GM18873 (cell line): Measurements from ENCODE around the gene STAG1.
"Not testable (repeated sequence)": the region's sequence is repeated elsewhere in the genome, so short reads cannot be mapped to it uniquely, and the experiment has no call there.

Source experiments
- ATAC-seq: cut with Tn5 transposase; IDR thresholded peaks from one replicate; pipeline ENCODE4 v1.9.1; 2021; ENCODE audit warnings: mild to moderate bottlenecking, moderate library complexity, moderate number of reproducible peaks; ENCODE audit not compliant: unreplicated experiment, low FRiP score

The STAG1 gene

DNA sequence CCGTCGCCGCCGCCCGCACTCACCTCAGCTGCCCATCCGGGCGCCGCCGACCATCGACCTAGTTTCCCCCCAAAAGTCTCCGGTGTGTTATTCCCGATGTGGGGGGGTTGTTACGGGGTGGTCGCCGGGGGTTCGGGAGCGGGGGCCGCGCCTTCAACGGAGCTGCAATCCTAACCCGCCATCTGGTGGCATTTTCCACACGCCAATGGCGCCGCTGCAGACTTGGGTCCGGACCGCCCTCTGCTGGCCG, at the start of gene STAG1:
STAG1 (minus strand) TSS at position 207 of the 250 bp plus-strand sequence. CDS start 121,480 bp downstream, outside the sequence.
- ATAC-seq: no peak

DNA sequence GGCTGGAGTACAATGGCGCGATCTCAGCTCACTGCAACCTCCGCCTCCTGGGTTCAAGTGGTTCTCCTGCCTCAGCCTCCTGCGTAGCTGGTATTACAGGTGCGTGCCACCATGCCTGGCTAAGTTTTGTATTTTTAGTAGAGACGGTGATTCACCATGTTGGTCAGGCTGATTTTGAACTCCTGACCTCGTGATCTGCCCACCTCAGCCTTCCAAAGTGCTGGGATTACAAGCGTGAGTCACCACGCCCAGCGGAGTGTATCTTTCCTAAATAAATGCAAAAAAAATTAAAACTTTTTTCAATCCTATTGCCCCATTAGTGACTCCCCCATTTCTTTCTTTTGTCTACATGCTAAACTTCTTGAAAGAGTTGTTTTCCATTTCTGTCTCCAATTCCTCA, 49.0 kb upstream of the STAG1 start:
- ATAC-seq: not testable (repeated sequence)

DNA sequence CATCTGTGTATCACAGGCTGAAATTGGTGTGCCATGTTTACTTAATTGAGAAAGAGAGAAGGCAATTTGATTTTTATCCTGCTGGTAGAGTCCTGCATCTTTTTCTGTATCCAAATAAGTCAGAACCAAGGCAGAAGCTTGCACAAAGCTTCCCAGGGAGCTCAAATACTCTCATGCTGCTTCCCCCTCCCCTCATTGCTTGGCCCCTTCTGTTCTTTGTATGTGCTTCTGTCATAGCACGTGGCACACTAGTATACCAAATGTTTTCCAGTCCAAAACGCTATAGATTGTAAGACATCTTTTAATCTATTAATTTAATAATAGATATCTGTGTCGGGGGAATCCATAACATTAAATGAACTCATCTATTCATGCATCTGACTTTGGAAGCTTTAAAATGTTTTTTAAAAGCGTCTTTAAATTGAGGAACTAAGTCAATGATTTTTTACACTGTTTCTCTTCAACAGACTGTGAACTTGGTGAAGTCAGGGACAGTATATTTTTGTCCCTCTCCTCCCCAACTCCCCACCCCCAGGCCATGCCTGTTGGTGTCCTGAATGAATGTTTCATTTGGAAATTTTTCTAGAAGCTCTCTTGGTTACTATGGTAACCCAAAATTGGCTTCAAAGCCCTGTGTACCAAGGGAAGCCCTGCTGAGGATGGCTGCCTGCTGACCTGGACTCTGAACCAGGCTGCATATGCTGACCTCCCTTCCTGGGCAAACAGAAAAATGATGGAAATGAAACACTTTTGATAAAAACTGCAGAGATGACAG, 40.6 kb upstream of the STAG1 start:
- ATAC-seq: no peak

- no peak for ATAC-seq
Observed at GRCh38 chr3:136790786-136791185, 38.6 kb upstream of the STAG1 start.

GRCh38 chr3:136789976-136790375, 37.8 kb upstream of the STAG1 start:
- ATAC-seq: no peak

- ATAC-seq: no peak
Observed at GRCh38 chr3:136788154-136788553, 36.0 kb upstream of the STAG1 start.

GRCh38 chr3:136787349-136787748, 35.2 kb upstream of the STAG1 start:
- ATAC-seq: no peak

- ATAC-seq: no peak
Observed at GRCh38 chr3:136783708-136784191, 31.6 kb upstream of the STAG1 start.

DNA sequence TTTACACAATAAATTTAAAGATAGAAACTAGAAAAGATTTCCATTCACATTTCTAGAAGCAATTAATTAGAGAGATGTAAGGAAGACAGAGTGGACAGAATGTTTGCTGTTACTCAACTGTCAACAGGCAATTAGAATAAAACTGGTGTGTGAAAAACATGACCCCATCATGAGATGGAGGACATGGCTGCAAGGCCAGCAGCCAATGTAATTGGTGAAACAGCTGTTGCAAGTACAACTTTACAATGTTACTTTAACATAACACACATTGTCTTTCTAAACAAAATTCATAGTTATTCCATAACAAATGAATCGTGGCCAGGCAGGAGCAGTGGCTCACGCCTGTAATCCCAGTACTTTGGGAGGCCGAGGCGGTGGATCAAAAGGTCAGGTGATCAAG, 28.6 kb upstream of the STAG1 start:
- no peak for ATAC-seq

DNA sequence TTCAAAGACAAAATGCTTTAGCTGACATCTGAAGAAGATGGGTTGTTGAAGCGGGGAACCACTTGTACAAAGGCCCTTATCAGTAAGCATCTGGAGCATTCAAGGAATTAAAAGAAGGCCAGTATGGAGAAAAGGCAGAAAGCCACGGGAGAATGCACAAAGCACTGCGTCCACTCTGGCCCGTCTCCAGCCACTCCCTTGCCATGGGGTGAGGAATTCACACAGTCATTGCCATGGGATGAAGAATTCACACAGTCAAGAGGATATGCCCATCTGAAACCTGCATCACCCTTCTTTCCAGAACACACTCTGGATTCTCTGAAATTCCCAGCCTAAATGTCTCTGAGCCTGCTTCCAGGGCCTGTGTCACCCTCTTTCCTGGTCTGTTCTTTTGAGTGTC, 26.7 kb upstream of the STAG1 start:
- no peak for ATAC-seq

DNA sequence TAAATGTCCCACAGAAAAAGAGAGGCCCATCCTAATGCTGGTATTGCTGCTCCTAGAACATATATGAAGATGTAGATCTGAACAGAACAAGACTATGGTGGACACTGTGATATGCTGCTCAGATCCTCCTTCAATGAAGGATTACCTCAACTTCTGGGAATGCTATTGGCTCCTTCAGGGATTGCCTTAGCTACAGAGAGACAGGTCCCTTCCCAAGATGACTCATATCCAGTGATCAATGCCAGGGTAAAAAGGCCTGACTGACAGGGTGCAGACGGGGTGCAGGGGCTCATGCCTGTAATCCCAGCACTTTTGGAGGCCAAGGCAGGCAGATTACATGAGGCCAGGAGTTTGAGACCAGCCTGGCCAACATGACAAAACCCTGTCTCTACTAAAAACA, 20.5 kb upstream of the STAG1 start:
- ATAC-seq: no peak

DNA sequence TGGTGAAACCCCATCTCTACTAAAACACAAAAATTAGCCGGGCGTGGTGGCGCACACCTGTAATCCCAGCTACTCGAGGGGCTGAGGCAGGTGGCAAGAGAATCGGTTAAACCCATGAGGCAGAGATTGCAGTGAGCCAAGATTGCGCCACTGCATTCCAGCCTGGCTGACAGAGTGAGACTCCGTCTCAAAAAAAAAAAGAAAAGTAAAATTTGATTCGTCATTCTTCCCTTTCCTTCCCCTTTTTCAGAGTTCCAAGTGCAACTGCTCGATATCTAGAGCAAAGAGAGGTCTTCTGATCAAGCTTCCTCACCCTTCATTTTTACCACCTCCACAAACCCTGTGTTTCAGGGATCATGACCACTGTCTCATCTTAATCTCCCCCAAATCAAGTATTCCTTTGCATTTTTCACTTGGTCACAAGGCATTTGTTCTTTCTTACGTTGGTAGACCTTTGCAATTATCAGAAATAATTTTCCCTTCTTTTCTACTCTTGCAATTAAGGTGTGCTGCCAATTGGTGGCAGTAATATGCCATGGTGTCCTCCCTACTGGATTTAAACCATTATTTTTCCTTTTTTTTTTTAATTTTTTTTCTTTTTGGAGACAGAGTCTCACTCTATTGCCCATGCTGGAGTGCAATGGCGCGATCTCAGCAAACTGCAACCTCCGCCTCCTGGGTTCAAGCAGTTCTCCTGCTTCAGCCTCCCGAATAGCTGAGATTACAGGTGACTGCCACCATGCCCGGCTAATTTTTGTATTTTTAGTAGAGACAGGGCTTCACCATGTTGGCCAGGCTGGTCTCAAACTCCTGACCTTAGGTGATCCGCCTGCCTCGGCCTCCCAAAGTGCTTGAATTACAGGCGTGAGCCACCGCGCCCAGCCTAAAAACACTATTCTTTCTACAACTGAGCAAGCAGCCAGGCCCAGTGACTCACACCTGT, 6.3 kb upstream of the STAG1 start:
- not testable (repeated sequence) for ATAC-seq

DNA sequence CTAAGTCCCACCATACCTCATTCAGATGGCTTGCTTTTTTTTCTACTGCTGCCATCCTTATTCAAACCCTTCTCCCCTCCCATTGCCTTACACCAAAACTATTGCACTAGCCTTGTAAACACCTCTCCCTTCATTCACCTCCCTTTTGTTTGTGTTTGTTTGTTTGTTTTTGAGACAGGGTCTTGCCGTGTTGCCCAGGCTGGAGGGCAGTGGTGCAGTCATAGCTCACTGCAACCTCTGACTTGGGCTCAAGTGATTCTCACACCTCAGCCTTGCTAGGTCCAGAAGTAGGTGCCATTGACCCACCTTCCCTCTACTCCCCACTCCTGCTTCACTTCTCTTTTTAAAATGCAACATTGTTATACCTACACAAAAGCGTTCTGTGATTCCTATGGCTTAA, 3.0 kb upstream of the STAG1 start:
- no peak for ATAC-seq

- no peak for ATAC-seq
Observed at GRCh38 chr3:136753326-136753939, 1.3 kb upstream of the STAG1 start.

- peak; percentile 82 for ATAC-seq
Observed at GRCh38 chr3:136752422-136753325, 496 bp upstream of the STAG1 start.

- ATAC-seq: no peak
Observed at GRCh38 chr3:136751316-136752171, 634 bp downstream of the STAG1 start.

- no peak for ATAC-seq
Observed at GRCh38 chr3:136750897-136751315, 1.3 kb downstream of the STAG1 start.

DNA sequence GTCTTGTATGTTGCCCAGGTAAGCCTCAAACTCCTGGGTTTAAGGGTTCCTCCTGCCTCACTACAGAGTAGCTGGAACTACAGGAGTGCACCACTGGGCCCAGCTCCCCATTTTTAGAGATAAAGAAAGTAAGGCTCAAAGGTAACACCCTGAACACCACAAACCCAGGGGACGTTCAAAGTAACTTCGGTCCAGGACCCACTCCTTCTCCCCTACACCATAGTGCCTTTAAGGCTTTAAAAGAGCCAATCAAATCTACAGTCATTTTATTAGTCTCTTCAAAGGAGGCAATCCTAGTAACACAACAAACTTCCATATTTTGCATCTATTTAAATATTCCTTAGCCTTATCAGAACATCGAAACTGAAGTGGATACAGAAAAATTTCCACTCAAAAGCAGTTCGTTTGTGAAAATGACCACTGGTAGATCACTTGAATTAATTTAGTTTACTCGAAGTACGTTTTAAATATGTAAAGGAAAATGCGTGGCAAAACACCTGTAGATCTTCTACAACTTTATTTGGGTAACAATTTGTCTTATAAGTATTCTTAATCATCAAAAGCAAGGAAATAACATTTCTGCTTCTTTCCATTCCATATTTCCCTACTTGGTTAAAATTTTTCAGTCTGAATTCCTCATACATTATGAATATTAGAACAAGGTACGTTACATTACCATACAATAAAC, 1.8 kb downstream of the STAG1 start:
- no peak for ATAC-seq

DNA sequence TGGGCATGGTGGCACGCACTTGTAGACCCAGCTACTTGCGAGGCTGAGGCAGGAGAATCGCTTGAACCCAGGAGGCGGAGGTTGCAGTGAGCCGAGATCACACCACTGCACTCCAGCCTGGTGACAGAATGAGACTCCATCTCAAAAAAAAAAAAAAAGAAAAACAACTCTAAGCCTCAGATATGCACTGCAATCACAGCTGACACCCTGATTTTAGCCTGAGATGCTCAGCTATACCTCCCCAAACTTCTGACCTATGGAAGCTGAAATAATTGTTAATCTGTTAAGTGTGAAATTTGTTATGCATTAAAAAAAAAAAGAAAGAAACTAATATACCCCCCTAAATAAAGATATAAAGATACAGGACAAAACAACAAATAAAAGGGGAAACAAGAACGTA, 2.6 kb downstream of the STAG1 start:
- ATAC-seq: not testable (repeated sequence)
